ENCODE results near the gene ZSCAN5B.
"Not testable (repeated sequence)": the region's sequence is repeated elsewhere in the genome, so short reads cannot be mapped to it uniquely, and the experiment has no call there.

The ZSCAN5B gene

GRCh38 chr19:56150358-56150757, 47.2 kb downstream of the ZSCAN5B start:
- Mint-ChIP-seq H3K27me3 (ENCODE audit: low read depth, poor library complexity) (no peaks in the 10 kb centered on the region), H3K4me3 (no peak overlapping the region)

GRCh38 chr19:56149656-56150038, 47.9 kb downstream of the ZSCAN5B start:
- H3K4me1 Mint-ChIP-seq, result peaks cover 24% of the 10 kb centered on the region
- H3K36me3 Mint-ChIP-seq (ENCODE audit: low read depth), result peaks cover 56% of the 10 kb centered on the region
- H3K27ac Mint-ChIP-seq, result no peak overlapping the region
- TF ChIP-seq CTCF (IDR thresholded peaks at IDR 0.05), result no peak
- peaks cover 8% of the 10 kb centered on the region for H3K9me3 Mint-ChIP-seq
- no peak for DNase-seq
- H3K4me3 Mint-ChIP-seq, result no peak overlapping the region
- H3K27me3 Mint-ChIP-seq (ENCODE audit: low read depth, poor library complexity), result no peaks in the 10 kb centered on the region

More at GRCh38 chr19:56150358-56150757, 47.2 kb downstream of the ZSCAN5B start:
- Mint-ChIP-seq H3K4me1 (peaks cover 20% of the 10 kb centered on the region), H3K36me3 (ENCODE audit: low read depth) (peaks cover 63% of the 10 kb centered on the region), H3K9me3 (peaks cover 8% of the 10 kb centered on the region), H3K27ac (peak overlapping the region; percentile 37)
- DNase-seq, result no peak
- no peak for TF ChIP-seq CTCF (IDR thresholded peaks at IDR 0.05)

GRCh38 chr19:56148955-56149655, 48.5 kb downstream of the ZSCAN5B start:
- H3K27me3 Mint-ChIP-seq (ENCODE audit: low read depth, poor library complexity); H3K9me3 Mint-ChIP-seq; DNase-seq; H3K27ac Mint-ChIP-seq; H3K4me3 Mint-ChIP-seq: not testable (repeated sequence)
- peaks cover 54% of the 10 kb centered on the region for H3K36me3 Mint-ChIP-seq (ENCODE audit: low read depth)
- H3K4me1 Mint-ChIP-seq, result peaks cover 28% of the 10 kb centered on the region

GRCh38 chr19:56148096-56148495, 49.5 kb downstream of the ZSCAN5B start:
- no peaks in the 10 kb centered on the region for H3K27me3 Mint-ChIP-seq (ENCODE audit: low read depth, poor library complexity)
- peaks cover 8% of the 10 kb centered on the region for H3K9me3 Mint-ChIP-seq
- H3K4me1 Mint-ChIP-seq, result peaks cover 28% of the 10 kb centered on the region
- TF ChIP-seq CTCF (IDR thresholded peaks at IDR 0.05), result no peak
- no peak overlapping the region for H3K27ac Mint-ChIP-seq
- DNase-seq, result no peak
- H3K4me3 Mint-ChIP-seq, result no peak overlapping the region
- peaks cover 44% of the 10 kb centered on the region for H3K36me3 Mint-ChIP-seq (ENCODE audit: low read depth)

GRCh38 chr19:56147307-56147706, 50.3 kb downstream of the ZSCAN5B start:
- Mint-ChIP-seq H3K27me3 (ENCODE audit: low read depth, poor library complexity) (no peaks in the 10 kb centered on the region), H3K27ac (no peak overlapping the region), H3K4me3 (no peak overlapping the region), H3K4me1 (peaks cover 28% of the 10 kb centered on the region), H3K36me3 (ENCODE audit: low read depth) (peaks cover 36% of the 10 kb centered on the region), H3K9me3 (peaks cover 5% of the 10 kb centered on the region)
- no peak for DNase-seq
- no peak for TF ChIP-seq CTCF (IDR thresholded peaks at IDR 0.05)

GRCh38 chr19:56146904-56147303, 50.7 kb downstream of the ZSCAN5B start:
- Mint-ChIP-seq H3K27me3 (ENCODE audit: low read depth, poor library complexity) (no peaks in the 10 kb centered on the region), H3K9me3 (peaks cover 5% of the 10 kb centered on the region), H3K4me1 (peaks cover 31% of the 10 kb centered on the region), H3K4me3 (no peak overlapping the region), H3K27ac (no peak overlapping the region), H3K36me3 (ENCODE audit: low read depth) (peaks cover 35% of the 10 kb centered on the region)
- TF ChIP-seq CTCF (IDR thresholded peaks at IDR 0.05), result no peak
- no peak for DNase-seq
